Sciatic nerve (tissue), 2 donors: ENCODE measurements around the gene MGLL. TPM values are rescaled to one million over a fixed set of nuclear protein-coding genes. Genes with fewer than 3 reads are reported as not detected.

Experiments
- ATAC-seq: fragments of 200-7000 bp; cut with Tn5 transposase; one replicate; pipeline ENCODE4 v1.9.1; 2020; ENCODE audit warnings: mild to moderate bottlenecking, moderate library complexity
- DNase-seq: peaks from one replicate; pipeline ENCODE4 v3.0.0-alpha.2; 2020; ENCODE audit warnings: low spot score
- intact Hi-C: fragments of 100-400 bp; cut with DNase I; formaldehyde crosslinking; loops from one replicate; pipeline ENCODE4 v1.14.2; 2022
- total RNA-seq: library from RNA; stranded (reverse); fragmentation: NEBNext Ultra II Directional; extraction: Animal tissue kit (Norgen Biotek cat#: 25700); gene quantifications from one replicate; pipeline ENCODE4 v1.2.1, GENCODE V29; 2021
- donor health status: DM: no; HTN: no; CAD: no.
- donor health status: DM: no; HTN: no; CAD: no.

MGLL gene
- total RNA-seq, 1 donor from 2014 or later = 178 TPM

DNA sequence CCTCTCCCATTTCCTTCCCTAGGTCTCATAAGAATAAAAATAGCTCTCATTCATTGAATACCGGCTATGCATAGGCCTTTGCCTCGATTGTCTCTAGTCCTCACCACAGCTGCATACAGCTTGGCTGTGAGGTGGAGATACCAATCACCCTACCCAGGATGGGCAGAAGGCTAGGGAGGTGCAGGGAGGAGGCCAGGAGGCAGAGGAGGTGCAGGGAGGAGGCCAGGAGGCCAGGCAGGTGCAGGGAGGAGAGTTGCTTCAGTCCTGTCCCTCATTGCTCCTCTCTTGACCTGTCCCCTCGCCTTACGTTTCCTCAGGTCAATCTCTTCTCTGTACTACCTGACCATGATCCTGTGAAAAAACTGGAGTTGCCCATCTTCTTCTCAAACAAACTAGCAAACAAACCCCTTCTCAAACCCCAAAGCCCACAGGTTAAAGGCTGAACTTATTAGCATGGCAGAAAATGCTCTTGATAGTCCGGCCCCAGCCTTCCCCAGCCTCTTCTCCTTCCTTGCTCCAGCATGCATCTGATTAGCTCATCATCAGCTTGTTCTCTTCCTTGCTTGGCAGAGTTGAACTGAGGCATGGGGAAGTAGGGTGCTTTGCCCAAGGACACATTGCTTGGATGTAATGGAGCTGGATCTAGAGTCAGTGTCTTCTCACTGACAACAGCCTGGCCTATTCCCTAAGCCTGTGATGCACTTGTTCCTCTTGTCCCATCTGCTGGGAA is 177.5 kb downstream of the MGLL start:
- DNase-seq (no peak), ATAC-seq (no peak)
- intact Hi-C loops = no loop called here

DNA sequence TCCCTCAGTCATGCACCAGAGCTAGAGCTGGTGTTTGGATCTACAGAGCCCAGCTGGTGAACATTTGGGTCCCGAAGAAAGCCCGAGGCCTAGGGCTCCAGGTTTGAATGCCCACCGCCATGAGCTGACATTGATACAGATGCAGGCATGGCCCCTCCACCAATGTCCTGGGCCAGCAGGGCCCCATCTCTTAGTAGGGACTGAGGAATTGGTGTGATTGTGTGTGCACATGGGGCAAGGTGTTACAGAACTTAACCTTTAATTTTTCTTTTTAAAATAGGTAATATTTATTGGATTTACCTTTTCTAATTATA is 182.3 kb downstream of the MGLL start:
- intact Hi-C loops = no loop called here
- DNase-seq (no peak), ATAC-seq (no peak)

DNA sequence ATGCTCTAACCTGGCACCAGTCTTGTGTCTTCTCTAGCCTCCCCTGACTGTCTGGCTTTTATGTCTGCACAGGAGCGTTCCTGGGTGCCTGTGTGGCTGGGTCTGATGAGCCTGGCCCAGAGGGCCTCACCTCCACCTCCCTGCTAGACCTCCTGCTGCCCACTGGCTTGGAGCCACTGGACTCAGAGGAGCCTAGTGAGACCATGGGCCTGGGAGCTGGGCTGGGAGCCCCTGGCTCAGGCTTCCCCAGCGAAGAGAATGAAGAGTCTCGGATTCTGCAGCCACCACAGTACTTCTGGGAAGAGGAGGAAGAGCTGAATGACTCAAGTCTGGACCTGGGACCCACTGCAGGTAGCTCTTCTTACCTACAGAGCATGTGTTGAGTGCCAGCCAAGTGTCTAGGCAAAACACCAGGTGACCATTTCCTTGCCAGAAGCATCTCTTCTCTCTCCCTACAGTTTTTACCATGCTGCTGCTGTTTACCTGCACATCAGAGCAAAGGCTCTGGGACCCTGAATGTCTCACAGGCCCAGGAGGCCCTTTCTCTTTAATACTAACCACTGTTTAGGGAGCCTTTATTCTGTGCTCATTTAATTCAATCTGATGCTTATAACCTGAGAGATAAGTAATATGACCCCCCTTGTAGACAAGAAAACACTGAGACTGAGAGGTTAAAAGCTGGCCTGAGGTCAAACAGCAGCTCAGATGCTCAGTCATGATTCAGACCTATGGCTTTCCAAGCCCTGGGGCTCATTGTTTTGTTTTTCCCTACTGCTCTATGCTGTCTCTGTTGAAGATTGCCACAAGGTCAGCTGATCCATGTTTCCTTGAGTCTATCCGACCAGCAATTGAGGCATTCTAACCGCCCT is 182.9 kb downstream of the MGLL start:
- DNase-seq (no peak), ATAC-seq (no peak)
- intact Hi-C loops = no loop called here

Other genes with a start within 250 kb of the MGLL start
- 31.3 TPM for gene TPRA1, start 231.8 kb downstream of the MGLL start, total RNA-seq
- gene MCM2, start 224.1 kb downstream of the MGLL start, total RNA-seq = 4.6 TPM
- gene PODXL2, start 193.3 kb downstream of the MGLL start, total RNA-seq = 12.1 TPM
- gene ABTB1, start 149.6 kb downstream of the MGLL start, total RNA-seq = 98.8 TPM
- gene KBTBD12, start 92.7 kb upstream of the MGLL start, total RNA-seq = 1.1 TPM
- gene SEC61A1, start 229.9 kb upstream of the MGLL start, total RNA-seq = 124 TPM